ENCODE measurements around the gene DCAF6. TPM values are rescaled to one million over a fixed set of nuclear protein-coding genes. Genes with fewer than 3 reads are reported as not detected.
"Not testable (repeated sequence)": the region's sequence is repeated elsewhere in the genome, so short reads cannot be mapped to it uniquely, and the experiment has no call there.

Gene DCAF6
- total and polyA plus RNA-seq, 5 donors, result 124 to 192 (median 175) TPM

- H3K9me3 ChIP-seq (ENCODE audit: control insufficient read depth, low read length), result no peaks in the 10 kb centered on the region
- no peak for ATAC-seq
- no peak for DNase-seq
- intact Hi-C loops (cut with DNase I), result no loop called here
- WGBS, result 79% methylated on average over 2 of the region's 2 CpGs
- H3K27ac ChIP-seq (ENCODE audit: low read length), result no peak overlapping the region
- H3K27me3 ChIP-seq (ENCODE audit: control insufficient read depth, insufficient read depth), result no peaks in the 10 kb centered on the region
- peaks cover 3% of the 10 kb centered on the region for H3K4me1 ChIP-seq (ENCODE audit: control insufficient read depth, insufficient read depth, low read length)
- no peak overlapping the region for H3K4me3 ChIP-seq (ENCODE audit: low read length)
These were observed 11.8 kb upstream of the DCAF6 start for GRCh38 chr1:167924543-167925231.

GRCh38 chr1:167926486-167926997, 9.9 kb upstream of the DCAF6 start:
- Histone ChIP-seq H3K27ac (ENCODE audit: low read length) (no peak overlapping the region), H3K9me3 (ENCODE audit: control insufficient read depth, low read length) (no peaks in the 10 kb centered on the region), H3K4me1 (ENCODE audit: control insufficient read depth, insufficient read depth, low read length) (peaks cover 6% of the 10 kb centered on the region), H3K4me3 (ENCODE audit: low read length) (no peak overlapping the region), H3K27me3 (ENCODE audit: control insufficient read depth, insufficient read depth) (no peaks in the 10 kb centered on the region)
- WGBS, result 71% methylated on average over 6 of the region's 6 CpGs
- intact Hi-C loops (cut with DNase I), result no loop called here
- ATAC-seq, result peak in 1 of 2 donors; percentile 31
- DNase-seq, result no peak

GRCh38 chr1:167927046-167927754, 9.3 kb upstream of the DCAF6 start:
- Histone ChIP-seq H3K4me1 (ENCODE audit: control insufficient read depth, insufficient read depth, low read length) (peaks cover 6% of the 10 kb centered on the region), H3K27ac (ENCODE audit: low read length) (no peak overlapping the region), H3K4me3 (ENCODE audit: low read length) (no peak overlapping the region), H3K27me3 (ENCODE audit: control insufficient read depth, insufficient read depth) (no peaks in the 10 kb centered on the region), H3K9me3 (ENCODE audit: control insufficient read depth, low read length) (no peaks in the 10 kb centered on the region)
- WGBS, result 82% methylated on average over 4 of the region's 4 CpGs
- DNase-seq (no peak), ATAC-seq (no peak)
- intact Hi-C loops (cut with DNase I), result no loop called here

- DNase-seq (no peak), ATAC-seq (no peak)
- WGBS, result 83% methylated on average over 2 of the region's 2 CpGs
- Histone ChIP-seq H3K4me1 (ENCODE audit: control insufficient read depth, insufficient read depth, low read length) (peaks cover 6% of the 10 kb centered on the region), H3K27me3 (ENCODE audit: control insufficient read depth, insufficient read depth) (no peaks in the 10 kb centered on the region), H3K9me3 (ENCODE audit: control insufficient read depth, low read length) (no peaks in the 10 kb centered on the region), H3K4me3 (ENCODE audit: low read length) (no peak overlapping the region), H3K27ac (ENCODE audit: low read length) (no peak overlapping the region)
- intact Hi-C loops (cut with DNase I), result no loop called here
These were observed 8.0 kb upstream of the DCAF6 start for GRCh38 chr1:167928457-167928852.

GRCh38 chr1:167928919-167929318, 7.6 kb upstream of the DCAF6 start:
- H3K4me3 ChIP-seq (ENCODE audit: low read length); H3K9me3 ChIP-seq (ENCODE audit: control insufficient read depth, low read length); H3K27ac ChIP-seq (ENCODE audit: low read length); ATAC-seq; H3K27me3 ChIP-seq (ENCODE audit: control insufficient read depth, insufficient read depth); H3K4me1 ChIP-seq (ENCODE audit: control insufficient read depth, insufficient read depth, low read length); DNase-seq; intact Hi-C loops (cut with DNase I): not testable (repeated sequence)
- WGBS, result 92% methylated on average over 9 of the region's 9 CpGs

GRCh38 chr1:167929725-167930124, 6.8 kb upstream of the DCAF6 start:
- H3K4me3 ChIP-seq (ENCODE audit: low read length), result no peak overlapping the region
- H3K4me1 ChIP-seq (ENCODE audit: control insufficient read depth, insufficient read depth, low read length), result peaks cover 6% of the 10 kb centered on the region
- intact Hi-C loops (cut with DNase I), result loop anchor here in 2 of 4 donors (10.0 kb wide), 2 partner anchors 115 to 205 kb away; partner anchors contain the start of gene MPZL1 (in 1 of the 2)
- 69% methylated on average over 1 of the region's 1 CpG for WGBS
- H3K27ac ChIP-seq (ENCODE audit: low read length), result no peak overlapping the region
- DNase-seq (no peak), ATAC-seq (no peak)
- no peaks in the 10 kb centered on the region for H3K27me3 ChIP-seq (ENCODE audit: control insufficient read depth, insufficient read depth)
- H3K9me3 ChIP-seq (ENCODE audit: control insufficient read depth, low read length), result no peaks in the 10 kb centered on the region

- H3K27ac ChIP-seq (ENCODE audit: low read length), result no peak overlapping the region
- H3K27me3 ChIP-seq (ENCODE audit: control insufficient read depth, insufficient read depth), result no peaks in the 10 kb centered on the region
- no peaks in the 10 kb centered on the region for H3K9me3 ChIP-seq (ENCODE audit: control insufficient read depth, low read length)
- WGBS, result 65% methylated on average over 4 of the region's 4 CpGs
- DNase-seq (no peak), ATAC-seq (no peak)
- peaks cover 3% of the 10 kb centered on the region for H3K4me1 ChIP-seq (ENCODE audit: control insufficient read depth, insufficient read depth, low read length)
- H3K4me3 ChIP-seq (ENCODE audit: low read length), result peak overlapping the region; percentile 85
- intact Hi-C loops (cut with DNase I), result loop anchor here in 2 of 4 donors (10.0 kb wide), 2 partner anchors 111 to 209 kb away; partner anchors contain the start of gene MPZL1 (in 1 of the 2)
These were observed 2.7 kb upstream of the DCAF6 start for GRCh38 chr1:167933788-167934187.

GRCh38 chr1:167934426-167935215, 1.9 kb upstream of the DCAF6 start:
- WGBS, result 15% methylated on average over 4 of the region's 4 CpGs
- no peak for DNase-seq
- Histone ChIP-seq H3K27me3 (ENCODE audit: control insufficient read depth, insufficient read depth) (no peaks in the 10 kb centered on the region), H3K4me3 (ENCODE audit: low read length) (peak overlapping the region; percentile 85), H3K4me1 (ENCODE audit: control insufficient read depth, insufficient read depth, low read length) (peaks cover 3% of the 10 kb centered on the region), H3K9me3 (ENCODE audit: control insufficient read depth, low read length) (no peaks in the 10 kb centered on the region), H3K27ac (ENCODE audit: low read length) (peak overlapping the region; percentile 77)
- no peak for ATAC-seq
- intact Hi-C loops (cut with DNase I), result loop anchor here in 3 of 4 donors (5.0 to 10.0 kb wide), 3 partner anchors 110 to 212 kb away; partner anchors contain the start of gene MPZL1 (in 2 of the 3)

GRCh38 chr1:167935216-167936067, 1.0 kb upstream of the DCAF6 start:
- WGBS, result under 1% methylated on average over 45 of the region's 45 CpGs
- no peaks in the 10 kb centered on the region for H3K9me3 ChIP-seq (ENCODE audit: control insufficient read depth, low read length)
- H3K4me1 ChIP-seq (ENCODE audit: control insufficient read depth, insufficient read depth, low read length), result peaks cover 3% of the 10 kb centered on the region
- peak; percentile 1 to 13 for ATAC-seq
- DNase-seq, result peak in 2 of 3 donors; percentile 30 to 65
- intact Hi-C loops (cut with DNase I), result loop anchor here in 3 of 4 donors (5.0 to 10.0 kb wide), 3 partner anchors 109 to 213 kb away; partner anchors contain the start of gene MPZL1 (in 2 of the 3)
- peak overlapping the region; percentile 77 for H3K27ac ChIP-seq (ENCODE audit: low read length)
- peak overlapping the region; percentile 85 for H3K4me3 ChIP-seq (ENCODE audit: low read length)
- H3K27me3 ChIP-seq (ENCODE audit: control insufficient read depth, insufficient read depth), result no peaks in the 10 kb centered on the region

Data from right cardiac atrium (tissue), 5 donors.